IMR-90 (cell line): Measurements from ENCODE around the gene MCL1. TPM values are rescaled to one million over a fixed set of nuclear protein-coding genes. Genes with fewer than 3 reads are reported as not detected.

Experiments used
- microRNA-seq, 2 experiments: library from miRNA; stranded (forward) in 1 of 2; unstranded in 1 of 2; fragments of 10-50 nt in 1 of 2; fragments of <30 nt in 1 of 2; gene quantifications in 1 of 2; microRNA quantifications in 1 of 2; one replicate each; pipeline versions ENCODE3 to v1.1.0; 2013 to 2020; ENCODE audit not compliant: insufficient read depth in 1 of 2, insufficient read length in 1 of 2, unreplicated experiment in 1 of 2
- polyA plus RNA-seq, 3 experiments: library from polyadenylated mRNA; depleted of rRNA; stranded (reverse); fragments of >200 nt; gene quantifications; 2 replicates each; pipeline ENCODE4 v1.2.3, GENCODE V29; 2012; ENCODE audit warnings: low replicate concordance in 1 of 3
- small RNA-seq, 5 experiments: library from RNA; depleted of rRNA; stranded (forward); fragments of <200 nt; gene quantifications; one replicate each; pipeline ENCODE3, GENCODE V24; 2012
- total RNA-seq: library from RNA; depleted of rRNA; stranded (reverse); fragments of >200 nt; gene quantifications from 2 replicates; pipeline ENCODE4 v1.2.3, GENCODE V29; 2012; rRNA removed

MCL1 gene
- total and polyA plus RNA-seq, 2 of the 4 experiments (the other 2 are of a cell fraction), result 79.5 to 142 TPM

Small RNA genes lying within 50 kb of the gene (microRNA-seq; reads per million reads assigned to microRNA genes)
- gene MIR4257 (ENCODE audit: insufficient read depth in 1 of 2, insufficient read length in 1 of 2, unreplicated experiment in 1 of 2) (0 reads per million in 2 experiments), gene RF00015 (ENCODE audit: insufficient read depth, insufficient read length) (not detected), gene RF00561 (ENCODE audit: insufficient read depth, insufficient read length) (not detected), gene RN7SL473P (ENCODE audit: insufficient read depth, insufficient read length) (not detected), gene RN7SL600P (ENCODE audit: insufficient read depth, insufficient read length) (not detected)

Small RNA genes lying within 50 kb of the gene (small RNA-seq; reads per million reads assigned to genes)
- 0 reads per million in 5 experiments for gene MIR4257
- gene RF00015, result 0 reads per million in 5 experiments
- gene RF00561, result 0 reads per million in 5 experiments
- 0 to 0.04 (median 0) reads per million in 5 experiments for gene RN7SL473P
- gene RN7SL600P, result 0 to 0.59 (median 0.15) reads per million in 5 experiments

Other genes with a start within 250 kb of the MCL1 start
- gene RPRD2, start 215.5 kb downstream of the MCL1 start, total RNA-seq, result 3.9 and 5.3 TPM in 2 replicates
- 11.6 and 13.9 TPM in 2 replicates for gene RPRD2, start 215.5 kb downstream of the MCL1 start, polyA plus RNA-seq (2012; rRNA removed)
- 10.9 and 12.2 TPM in 2 replicates for gene TARS2, start 92.2 kb downstream of the MCL1 start, total RNA-seq
- gene TARS2, start 92.2 kb downstream of the MCL1 start, polyA plus RNA-seq (2012; rRNA removed), result 20.4 and 21.8 TPM in 2 replicates
- 17.2 and 20.1 TPM in 2 replicates for gene ECM1, start 71.5 kb downstream of the MCL1 start, total RNA-seq
- 230 and 264 TPM in 2 replicates for gene ECM1, start 71.5 kb downstream of the MCL1 start, polyA plus RNA-seq (2012; rRNA removed)
- gene FALEC, start 63.9 kb downstream of the MCL1 start, total RNA-seq, result not detected in 2 replicates
- 0.26 TPM in 1 of 2 replicates, not detected in the other for gene FALEC, start 63.9 kb downstream of the MCL1 start, polyA plus RNA-seq (2012; rRNA removed)
- gene ADAMTSL4, start 30.2 kb downstream of the MCL1 start, total RNA-seq, result 0.54 and 0.56 TPM in 2 replicates
- 11.3 and 12.2 TPM in 2 replicates for gene ADAMTSL4, start 30.2 kb downstream of the MCL1 start, polyA plus RNA-seq (2012; rRNA removed)
- gene ENSA, start 50.0 kb upstream of the MCL1 start, total RNA-seq, result 53.2 and 62.8 TPM in 2 replicates
- gene ENSA, start 50.0 kb upstream of the MCL1 start, polyA plus RNA-seq (2012; rRNA removed), result 89.4 and 96.5 TPM in 2 replicates
- gene GOLPH3L, start 117.5 kb upstream of the MCL1 start, total RNA-seq, result 9.5 and 11.7 TPM in 2 replicates
- 8.7 and 11.0 TPM in 2 replicates for gene GOLPH3L, start 117.5 kb upstream of the MCL1 start, polyA plus RNA-seq (2012; rRNA removed)
- not detected in 2 replicates for gene HORMAD1, start 141.3 kb upstream of the MCL1 start, total RNA-seq
- not detected in 2 replicates for gene HORMAD1, start 141.3 kb upstream of the MCL1 start, polyA plus RNA-seq (2012; rRNA removed)
- 0.18 and 0.56 TPM in 2 replicates for gene CTSS, start 186.2 kb upstream of the MCL1 start, total RNA-seq
- gene CTSS, start 186.2 kb upstream of the MCL1 start, polyA plus RNA-seq (2012; rRNA removed), result 0.47 and 0.48 TPM in 2 replicates
- 4.7 and 7.7 TPM in 2 replicates for gene CTSK, start 228.7 kb upstream of the MCL1 start, total RNA-seq
- 13.2 and 15.1 TPM in 2 replicates for gene CTSK, start 228.7 kb upstream of the MCL1 start, polyA plus RNA-seq (2012; rRNA removed)